A549 (cell line): ENCODE results near the gene ERLIN1. TPM values are rescaled to one million over a fixed set of nuclear protein-coding genes. Genes with fewer than 3 reads are reported as not detected.

Experiments
- ATAC-seq, 2 experiments: fragments of 200-7000 bp in 1 of 2; fragments of >200 bp in 1 of 2; cut with Nextera tagmentation in 1 of 2; cut with Tn5 transposase in 1 of 2; 3 replicates each; pipeline versions ENCODE4 v1.8.0 to v1.9.1; 2018 to 2020; ENCODE audit warnings: mild to moderate bottlenecking in 1 of 2, moderate library complexity in 1 of 2
- CTCF ChIA-PET: fragments of 300-600 bp; sonication (Branson Sonifier 250); formaldehyde crosslinking; extraction: SDS; loops from one replicate; lab custom pipeline; 2021; ENCODE audit warnings: antibody characterized with exemption, inconsistent platforms; lab: Yijun Ruan, JAX
- POLR2A ChIA-PET: fragments of 350-600 bp; formaldehyde crosslinking; extraction: SDS; loops from one replicate; lab custom pipeline; 2021; ENCODE audit warnings: antibody characterized with exemption, inconsistent platforms; lab: Yijun Ruan, JAX
- DNase-seq, 2 experiments: peaks; one replicate each; pipeline versions ENCODE4 v3.0.0 to v3.0.0-alpha.2; 2011 to 2016; ENCODE audit warnings: low read depth in 1 of 2, low spot score in 1 of 2
- FAIRE-seq: peaks from 2 replicates; lab custom pipeline; 2011; peaks lifted over from hg19 to GRCh38; lab: Jason Lieb, UNC
- H3K27ac ChIP-seq, 2 experiments: fragments of >200 bp; sonication (Bioruptor Twin); formaldehyde crosslinking; 3 replicates each; pipeline ENCODE4 v1.5.1; 2016 to 2017
- H3K4me1 ChIP-seq: fragments of >200 bp; sonication (Bioruptor Twin); formaldehyde crosslinking; 3 replicates; pipeline ENCODE4 v1.6.1; 2016
- H3K4me2 ChIP-seq: fragments of >200 bp; sonication (Bioruptor Twin); formaldehyde crosslinking; 3 replicates; pipeline ENCODE4 v1.6.1; 2016
- H3K4me3 ChIP-seq: fragments of >200 bp; sonication (Bioruptor Twin); formaldehyde crosslinking; 3 replicates; pipeline ENCODE4 v1.5.1; 2016
- H3K9me3 ChIP-seq: fragments of >200 bp; sonication (Bioruptor Twin); formaldehyde crosslinking; 3 replicates; pipeline ENCODE4 v1.6.1; 2016
- BCL3 ChIP-seq: fragments of >200 bp; sonication (Bioruptor Twin); formaldehyde crosslinking; IDR thresholded peaks from 3 replicates; pipeline ENCODE4 v1.6.1; 2016
- CBX8 ChIP-seq: fragments of 200-600 bp; sonication (generic); IDR thresholded peaks from 2 replicates; pipeline ENCODE4 v1.6.1; 2016
- EHF ChIP-seq: fragments of 250-450 bp; sonication (Bioruptor Pico); IDR thresholded peaks from 2 replicates; pipeline ENCODE4 v1.5.0; 2020; ENCODE audit warnings: mild to moderate bottlenecking
- ELK1 ChIP-seq: fragments of 150-350 bp; IDR thresholded peaks from 2 replicates; pipeline ENCODE4 v1.6.1; 2014; ENCODE audit warnings: low read depth, mild to moderate bottlenecking, low read length
- FOSL2 ChIP-seq, 2 experiments: fragments of 450-650 bp in 1 of 2; fragments of >200 bp in 1 of 2; sonication (Bioruptor Twin) in 1 of 2; formaldehyde crosslinking; IDR thresholded peaks; 2 replicates each; pipeline versions ENCODE4 v1.5.0 to v1.6.1; 2016 to 2020; ENCODE audit warnings: mild to moderate bottlenecking in 1 of 2, moderate library complexity in 1 of 2
- FOXS1 ChIP-seq: fragments of 250-450 bp; sonication (Bioruptor Pico); IDR thresholded peaks from 2 replicates; pipeline ENCODE4 v1.5.0; 2020; ENCODE audit warnings: mild to moderate bottlenecking, moderate library complexity
- HDAC2 ChIP-seq: fragments of 200-600 bp; sonication (generic); IDR thresholded peaks from 2 replicates; pipeline ENCODE4 v1.6.1; 2016
- HMGXB4 ChIP-seq: fragments of 250-450 bp; sonication (Bioruptor Pico); IDR thresholded peaks from 2 replicates; pipeline ENCODE4 v1.5.0; 2021; ENCODE audit warnings: mild to moderate bottlenecking, moderate library complexity, borderline replicate concordance
- HOXA7 ChIP-seq: fragments of 250-450 bp; sonication (Bioruptor Pico); IDR thresholded peaks from 2 replicates; pipeline ENCODE4 v1.5.0; 2020; ENCODE audit warnings: mild to moderate bottlenecking, moderate library complexity
- HOXB13 ChIP-seq: fragments of 250-450 bp; sonication (Bioruptor Pico); IDR thresholded peaks from 2 replicates; pipeline ENCODE4 v1.5.0; 2020; ENCODE audit warnings: low read depth, mild to moderate bottlenecking, moderate library complexity
- HOXB5 ChIP-seq: fragments of 250-450 bp; sonication (Bioruptor Pico); IDR thresholded peaks from 2 replicates; pipeline ENCODE4 v1.5.0; 2020; ENCODE audit warnings: mild to moderate bottlenecking, moderate library complexity
- JUN ChIP-seq, 2 experiments: fragments of >200 bp; sonication (Bioruptor Twin); formaldehyde crosslinking; IDR thresholded peaks; 2 replicates in 1 of 2; 3 replicates in 1 of 2; pipeline ENCODE4 v1.6.1; 2016 to 2017
- MAFK ChIP-seq: fragments of 450-650 bp; IDR thresholded peaks from 2 replicates; pipeline ENCODE4 v1.6.1; 2014; ENCODE audit not compliant: partially characterized antibody
- NFE2L2 ChIP-seq: fragments of 150-350 bp; conservative IDR thresholded peaks from 2 replicates; pipeline ENCODE4 v1.6.1; 2014; ENCODE audit warnings: low read length
- PHF8 ChIP-seq: fragments of 200-600 bp; sonication (generic); IDR thresholded peaks from 2 replicates; pipeline ENCODE4 v1.6.1; 2016; ENCODE audit warnings: low read depth, mild to moderate bottlenecking, antibody characterized with exemption, moderate library complexity, borderline replicate concordance
- POLR2AphosphoS2 ChIP-seq: conservative IDR thresholded peaks from 2 replicates; pipeline ENCODE4 v1.6.1; 2012; ENCODE audit warnings: low read length, improper control_type of control experiment, inconsistent platforms
- RCOR1 ChIP-seq: fragments of 150-350 bp; IDR thresholded peaks from 2 replicates; pipeline ENCODE4 v1.6.1; 2014; ENCODE audit warnings: antibody characterized with exemption, low read length, low read depth
- REST ChIP-seq: fragments of 200-600 bp; sonication (generic); IDR thresholded peaks from 2 replicates; pipeline ENCODE4 v1.6.1; 2016; ENCODE audit warnings: antibody characterized with exemption, mild to moderate bottlenecking, moderate library complexity
- RFX5 ChIP-seq: fragments of 450-650 bp; IDR thresholded peaks from 2 replicates; pipeline ENCODE4 v1.7.1; 2014; ENCODE audit warnings: antibody characterized with exemption, mild to moderate bottlenecking, moderate library complexity
- USF2 ChIP-seq: fragments of 450-650 bp; IDR thresholded peaks from 2 replicates; pipeline ENCODE4 v1.6.1; 2014; ENCODE audit warnings: antibody characterized with exemption
- ZFP36 ChIP-seq: fragments of 450-650 bp; IDR thresholded peaks from 2 replicates; pipeline ENCODE4 v1.6.1; 2014; ENCODE audit warnings: borderline replicate concordance; ENCODE audit not compliant: partially characterized antibody
- ZNF302 ChIP-seq: fragments of 250-450 bp; sonication (Bioruptor Pico); IDR thresholded peaks from 2 replicates; pipeline ENCODE4 v1.9.0; 2021; ENCODE audit warnings: inconsistent platforms, mild to moderate bottlenecking, moderate library complexity
- WGBS: methylation state at CpG from one replicate; pipeline ENCODE4 v1.1.6; 2017; ENCODE audit errors: missing lambda C conversion rate; 5-methylcytosine and 5-hydroxymethylcytosine counted together
- polyA plus RNA-seq, 4 experiments: library from polyadenylated mRNA; depleted of rRNA in 3 of 4; stranded (reverse); fragments of >200 nt; fragmentation: RNase III in 1 of 4; extraction: RNeasy Plus Mini Kit Qiagen cat#74134 plus additional on column Dnase treatment in 1 of 4; gene quantifications; 2 replicates in 3 of 4; 3 replicates in 1 of 4; pipeline ENCODE4 v1.2.3, GENCODE V29; 2011 to 2017

ERLIN1 gene
- polyA plus RNA-seq, 2 of the 4 experiments (the other 2 are of a cell fraction), result 62.8 to 78.4 TPM

- Histone ChIP-seq H3K4me2 (no peak overlapping the region), H3K4me3 (no peak overlapping the region), H3K9me3 (0 out of 3 replicates have a peak, but pooled peaks cover 3% of the 10 kb centered on the region), H3K27ac (no peak overlapping the region), H3K4me1 (no peaks in the 10 kb centered on the region)
- CTCF ChIA-PET, result no interaction called here
- no peak for FAIRE-seq
- ATAC-seq, result no peak
- POLR2A ChIA-PET, result interaction anchor here (0.5 kb wide), 1 partner anchor 365 kb away, joined by 3 read pairs; no protein-coding TSS in a partner anchor
- DNase-seq, result no peak
- no peak for TF ChIP-seq FOXS1 (CRISPR knock-in tag)
- no peak for TF ChIP-seq PHF8
- no peak for TF ChIP-seq MAFK
- TF ChIP-seq ELK1, result no peak
- no peak for TF ChIP-seq HOXB5 (CRISPR knock-in tag)
- 77% methylated on average over 7 of the region's 7 CpGs for WGBS
These were observed 46.8 kb downstream of the ERLIN1 start for GRCh38 chr10:100138921-100139496.

- no peak overlapping the region for H3K4me3 ChIP-seq
- no peak overlapping the region for H3K27ac ChIP-seq
- no peaks in the 10 kb centered on the region for H3K4me1 ChIP-seq
- 0 out of 3 replicates have a peak, but pooled peaks cover 3% of the 10 kb centered on the region for H3K9me3 ChIP-seq
- FAIRE-seq, result no peak
- no peak for DNase-seq
- TF ChIP-seq JUN (IDR thresholded peaks at IDR 0.05) (no peak), HOXB5 (CRISPR knock-in tag) (no peak), CBX8 (no peak), HOXB13 (CRISPR knock-in tag) (no peak), HDAC2 (no peak), USF2 (no peak), RFX5 (no peak), POLR2AphosphoS2 (no peak), HMGXB4 (CRISPR knock-in tag) (no peak), ZFP36 (no peak), FOSL2 (IDR thresholded peaks at IDR 0.05) (no peak), FOSL2 (CRISPR knock-in tag; IDR thresholded peaks at IDR 0.05) (no peak), ZNF302 (no peak), EHF (CRISPR knock-in tag) (no peak), NFE2L2 (no peak), ELK1 (no peak), HOXA7 (no peak), RCOR1 (no peak), BCL3 (no peak), PHF8 (no peak), REST (no peak)
- no peak overlapping the region for H3K4me2 ChIP-seq
- ChIA-PET POLR2A (no interaction called here), CTCF (interaction anchor here (2.7 kb wide), 1 partner anchor 89 kb away, joined by 8 read pairs; no protein-coding TSS in a partner anchor)
- ATAC-seq, result no peak
These were observed 50.3 kb downstream of the ERLIN1 start for GRCh38 chr10:100135486-100135885.
